IPS DF 4.7 (cell line): ENCODE measurements around the gene ATXN7L1.

Source experiments
- DNase-seq: peaks from one replicate; pipeline ENCODE4 v3.0.0-alpha.2; 2013; ENCODE audit warnings: low spot score; ENCODE audit errors: extremely low read depth

ATXN7L1 gene

GRCh38 chr7:105651798-105652197, 224.6 kb downstream of the ATXN7L1 start:
- DNase-seq: no peak

GRCh38 chr7:105650382-105650970, 225.9 kb downstream of the ATXN7L1 start:
- DNase-seq: no peak

- no peak for DNase-seq
Measured at GRCh38 chr7:105649727-105650381, 226.5 kb downstream of the ATXN7L1 start.

GRCh38 chr7:105648561-105649401, 227.6 kb downstream of the ATXN7L1 start:
- DNase-seq: no peak

GRCh38 chr7:105647591-105647990, 228.8 kb downstream of the ATXN7L1 start:
- DNase-seq: no peak

- DNase-seq: no peak
Measured at GRCh38 chr7:105644937-105645336, 231.5 kb downstream of the ATXN7L1 start.

GRCh38 chr7:105643851-105644250, 232.5 kb downstream of the ATXN7L1 start:
- DNase-seq: no peak

GRCh38 chr7:105643384-105643783, 233.0 kb downstream of the ATXN7L1 start:
- DNase-seq: no peak

- DNase-seq: no peak
Measured at GRCh38 chr7:105642264-105642663, 234.1 kb downstream of the ATXN7L1 start.

- DNase-seq: no peak
Measured at GRCh38 chr7:105640956-105641810, 235.2 kb downstream of the ATXN7L1 start.

- no peak for DNase-seq
Measured at GRCh38 chr7:105639667-105640493, 236.5 kb downstream of the ATXN7L1 start.

- DNase-seq: no peak
Measured at GRCh38 chr7:105638902-105639495, 237.4 kb downstream of the ATXN7L1 start.

GRCh38 chr7:105638334-105638733, 238.1 kb downstream of the ATXN7L1 start:
- DNase-seq: no peak

GRCh38 chr7:105637755-105638154, 238.6 kb downstream of the ATXN7L1 start:
- DNase-seq: no peak

GRCh38 chr7:105636982-105637381, 239.4 kb downstream of the ATXN7L1 start:
- no peak for DNase-seq

- no peak for DNase-seq
Measured at GRCh38 chr7:105635197-105635596, 241.2 kb downstream of the ATXN7L1 start.

- no peak for DNase-seq
Measured at GRCh38 chr7:105625986-105626385, 250.4 kb downstream of the ATXN7L1 start.

- DNase-seq: no peak
Measured at GRCh38 chr7:105623906-105624305, 252.5 kb downstream of the ATXN7L1 start.

- no peak for DNase-seq
Measured at GRCh38 chr7:105623378-105623777, 253.0 kb downstream of the ATXN7L1 start.

- DNase-seq: no peak
Measured at GRCh38 chr7:105622106-105622731, 254.2 kb downstream of the ATXN7L1 start.
